Epithelial cell of proximal tubule (primary cell): Measurements from ENCODE around the gene EML1. TPM values are rescaled to one million over a fixed set of nuclear protein-coding genes. Genes with fewer than 3 reads are reported as not detected.

Experiments used
- DNase-seq: peaks from one replicate; pipeline ENCODE4 v3.0.0-alpha.2; 2011; ENCODE audit warnings: low read depth
- H3K4me3 ChIP-seq: 2 replicates; pipeline ENCODE4 v1.5.1; 2011; ENCODE audit warnings: low read depth, mild to moderate bottlenecking, low read length
- CTCF ChIP-seq: conservative IDR thresholded peaks from 2 replicates; pipeline ENCODE4 v1.5.1; 2012; ENCODE audit warnings: low read depth, mild to moderate bottlenecking, low read length
- total RNA-seq: library from RNA; depleted of rRNA; stranded (reverse); fragments of >200 nt; gene quantifications from 2 replicates; pipeline ENCODE4 v1.2.3, GENCODE V29; 2015

EML1 gene
- total RNA-seq, 1 donor from 2014 or later, result 25.1 TPM

- no peak for DNase-seq
- TF ChIP-seq CTCF, result no peak
- no peak overlapping the region for H3K4me3 ChIP-seq
Observed at GRCh38 chr14:99892406-99892805, 99.2 kb downstream of the EML1 start.

- DNase-seq, result no peak
- H3K4me3 ChIP-seq, result no peak overlapping the region
- no peak for TF ChIP-seq CTCF
Observed at GRCh38 chr14:99896361-99896760, 103.1 kb downstream of the EML1 start.

GRCh38 chr14:99899578-99900178 lies 106.5 kb downstream of the EML1 start:
- H3K4me3 ChIP-seq, result no peak overlapping the region
- TF ChIP-seq CTCF, result peak; percentile 43
- DNase-seq, result no peak

GRCh38 chr14:99902925-99903324 lies 109.7 kb downstream of the EML1 start:
- no peak for TF ChIP-seq CTCF
- no peak for DNase-seq
- H3K4me3 ChIP-seq, result no peak overlapping the region

GRCh38 chr14:99904506-99904905 lies 111.3 kb downstream of the EML1 start:
- TF ChIP-seq CTCF, result no peak
- no peak overlapping the region for H3K4me3 ChIP-seq
- no peak for DNase-seq

- H3K4me3 ChIP-seq, result no peak overlapping the region
Observed at GRCh38 chr14:99905121-99905520, 111.9 kb downstream of the EML1 start.

More at GRCh38 chr14:99905121-99905520, 111.9 kb downstream of the EML1 start:
- TF ChIP-seq CTCF, result no peak
- no peak for DNase-seq
